Measurements from ENCODE around the gene FASLG. TPM values are rescaled to one million over a fixed set of nuclear protein-coding genes. Genes with fewer than 3 reads are reported as not detected.

Gene FASLG
- total and polyA plus RNA-seq, 9 donors, result 0.07 to 0.83 (median 0.31) TPM; not detected in 4

GRCh38 chr1:172698224-172698623 is 39.3 kb downstream of the FASLG start:
- no peak overlapping the region for H3K4me3 ChIP-seq
- no peak overlapping the region for H3K27ac ChIP-seq
- 83 to 98% (median 93%) methylated on average over 2 of the region's 2 CpGs for WGBS, 3 donors
- H3K4me1 ChIP-seq (ENCODE audit: insufficient read depth), result no peaks in the 10 kb centered on the region
- no peak for DNase-seq
- no peaks in the 10 kb centered on the region for H3K9me3 ChIP-seq
- H3K27me3 ChIP-seq, result no peaks in the 10 kb centered on the region
- intact Hi-C loops (cut with DNase I), result no loop called here
- TF ChIP-seq, protein P1, sequence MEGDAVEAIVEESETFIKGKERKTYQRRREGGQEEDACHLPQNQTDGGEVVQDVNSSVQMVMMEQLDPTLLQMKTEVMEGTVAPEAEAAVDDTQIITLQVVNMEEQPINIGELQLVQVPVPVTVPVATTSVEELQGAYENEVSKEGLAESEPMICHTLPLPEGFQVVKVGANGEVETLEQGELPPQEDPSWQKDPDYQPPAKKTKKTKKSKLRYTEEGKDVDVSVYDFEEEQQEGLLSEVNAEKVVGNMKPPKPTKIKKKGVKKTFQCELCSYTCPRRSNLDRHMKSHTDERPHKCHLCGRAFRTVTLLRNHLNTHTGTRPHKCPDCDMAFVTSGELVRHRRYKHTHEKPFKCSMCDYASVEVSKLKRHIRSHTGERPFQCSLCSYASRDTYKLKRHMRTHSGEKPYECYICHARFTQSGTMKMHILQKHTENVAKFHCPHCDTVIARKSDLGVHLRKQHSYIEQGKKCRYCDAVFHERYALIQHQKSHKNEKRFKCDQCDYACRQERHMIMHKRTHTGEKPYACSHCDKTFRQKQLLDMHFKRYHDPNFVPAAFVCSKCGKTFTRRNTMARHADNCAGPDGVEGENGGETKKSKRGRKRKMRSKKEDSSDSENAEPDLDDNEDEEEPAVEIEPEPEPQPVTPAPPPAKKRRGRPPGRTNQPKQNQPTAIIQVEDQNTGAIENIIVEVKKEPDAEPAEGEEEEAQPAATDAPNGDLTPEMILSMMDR (IDR thresholded peaks at IDR 0.05), result no peak
- TF ChIP-seq EP300 (IDR thresholded peaks at IDR 0.05) (no peak), POLR2A (IDR thresholded peaks at IDR 0.05) (no peak)
- no peaks in the 10 kb centered on the region for H3K36me3 ChIP-seq

DNA sequence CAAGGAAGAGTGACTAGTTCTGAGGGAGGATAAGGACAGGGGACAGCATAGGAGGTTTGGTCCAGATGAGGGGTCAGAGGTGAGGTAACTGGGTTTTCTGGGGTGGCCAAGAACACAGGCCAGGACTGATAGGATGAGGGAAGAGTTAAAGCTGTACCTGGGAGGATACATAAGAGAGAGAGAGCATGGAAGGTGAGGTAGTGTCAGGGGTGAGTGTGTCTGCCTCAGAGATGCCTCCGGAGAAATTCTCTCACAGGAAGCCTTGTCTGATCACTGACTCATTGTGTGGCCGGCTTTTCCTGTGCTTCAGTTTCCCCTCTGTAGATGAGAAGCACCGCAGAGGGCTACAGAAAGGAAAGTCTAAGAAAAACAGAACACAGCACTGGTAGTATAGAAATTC is 40.2 kb downstream of the FASLG start:
- intact Hi-C loops (cut with DNase I), result no loop called here
- Histone ChIP-seq H3K36me3 (no peaks in the 10 kb centered on the region), H3K27me3 (no peaks in the 10 kb centered on the region), H3K9me3 (no peaks in the 10 kb centered on the region), H3K4me3 (no peak overlapping the region), H3K4me1 (ENCODE audit: insufficient read depth) (no peaks in the 10 kb centered on the region), H3K27ac (no peak overlapping the region)
- WGBS, 3 donors, result 69 to 83% (median 72%) methylated on average over 3 of the region's 3 CpGs
- TF ChIP-seq POLR2A (IDR thresholded peaks at IDR 0.05) (no peak), EP300 (IDR thresholded peaks at IDR 0.05) (no peak)
- TF ChIP-seq, protein P1 (IDR thresholded peaks at IDR 0.05), result no peak
- DNase-seq, result no peak

GRCh38 chr1:172699695-172700227 is 40.9 kb downstream of the FASLG start:
- no peak for TF ChIP-seq EP300 (IDR thresholded peaks at IDR 0.05)
- TF ChIP-seq, protein P1 (IDR thresholded peaks at IDR 0.05), result no peak
- no peak for TF ChIP-seq POLR2A (IDR thresholded peaks at IDR 0.05)
- H3K27me3 ChIP-seq, result no peaks in the 10 kb centered on the region
- H3K4me1 ChIP-seq (ENCODE audit: insufficient read depth), result no peaks in the 10 kb centered on the region
- H3K9me3 ChIP-seq, result no peaks in the 10 kb centered on the region
- no peak overlapping the region for H3K27ac ChIP-seq
- H3K4me3 ChIP-seq, result no peak overlapping the region
- intact Hi-C loops (cut with DNase I), result no loop called here
- DNase-seq, result no peak
- no peaks in the 10 kb centered on the region for H3K36me3 ChIP-seq
- 38 to 44% (median 42%) methylated on average over 4 of the region's 4 CpGs for WGBS, 3 donors

- TF ChIP-seq POLR2A (IDR thresholded peaks at IDR 0.05), result no peak
- TF ChIP-seq, protein P1 (IDR thresholded peaks at IDR 0.05), result no peak
- no peak for TF ChIP-seq EP300 (IDR thresholded peaks at IDR 0.05)
- no peak overlapping the region for H3K27ac ChIP-seq
- intact Hi-C loops (cut with DNase I), result no loop called here
- H3K4me3 ChIP-seq, result no peak overlapping the region
- H3K27me3 ChIP-seq, result no peaks in the 10 kb centered on the region
- no peaks in the 10 kb centered on the region for H3K9me3 ChIP-seq
- no peaks in the 10 kb centered on the region for H3K4me1 ChIP-seq (ENCODE audit: insufficient read depth)
- WGBS, 3 donors, result 88 to 94% (median 91%) methylated on average over 3 of the region's 3 CpGs
- no peak for DNase-seq
- H3K36me3 ChIP-seq, result no peaks in the 10 kb centered on the region
These were observed 41.7 kb downstream of the FASLG start for GRCh38 chr1:172700556-172700955.

All from ovary (tissue), 9 donors.